GM12891 (cell line): ENCODE results near the gene UNC5A.

Source experiments
- POLR2A ChIP-seq: IDR thresholded peaks from 2 replicates; pipeline ENCODE4 v1.6.1; 2011; ENCODE audit warnings: low read depth, low read length, control low read depth
- POLR2AphosphoS5 ChIP-seq: IDR thresholded peaks from 2 replicates; pipeline ENCODE4 v1.6.1; 2011; ENCODE audit warnings: low read depth, low read length, control low read depth
- TAF1 ChIP-seq: IDR thresholded peaks from 2 replicates; pipeline ENCODE4 v1.6.1; 2011; ENCODE audit warnings: low read depth, low read length, control low read depth

DNA sequence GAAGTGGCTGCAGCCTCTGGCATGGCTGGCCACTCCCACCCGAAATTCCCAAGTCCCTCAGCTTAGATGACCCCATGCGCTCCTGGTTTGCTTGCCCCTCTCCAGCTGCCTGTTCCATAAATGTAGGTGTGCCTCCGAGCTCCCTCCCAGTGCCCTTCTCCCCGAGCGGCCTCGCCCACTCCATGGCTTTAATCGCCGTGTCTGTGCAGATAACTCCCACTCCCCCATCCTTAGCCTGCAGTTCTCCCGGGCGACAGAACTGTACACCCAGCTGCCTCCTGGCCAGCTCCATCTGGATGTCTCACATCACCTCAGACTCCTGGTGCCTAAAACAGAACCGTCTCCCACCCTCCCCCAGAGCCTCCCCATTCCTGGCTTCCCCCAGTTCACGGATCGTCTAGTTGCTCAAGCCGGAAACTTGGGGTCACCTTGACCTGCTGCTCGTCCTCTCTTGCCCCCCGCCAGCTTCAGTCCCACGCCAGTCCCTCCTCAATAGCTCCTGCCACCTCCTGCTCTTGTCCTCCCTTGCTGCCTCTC is 64.7 kb downstream of the UNC5A start:
- TF ChIP-seq POLR2A = no peak
- no peak for TF ChIP-seq TAF1
- TF ChIP-seq POLR2AphosphoS5 = no peak
